A549 (cell line): ENCODE measurements around the gene CEBPZ. TPM values are rescaled to one million over a fixed set of nuclear protein-coding genes. Genes with fewer than 3 reads are reported as not detected.

Experiments
- ATAC-seq, 2 experiments: fragments of 200-7000 bp in 1 of 2; fragments of >200 bp in 1 of 2; cut with Nextera tagmentation in 1 of 2; cut with Tn5 transposase in 1 of 2; 3 replicates each; pipeline versions ENCODE4 v1.8.0 to v1.9.1; 2018 to 2020; ENCODE audit warnings: mild to moderate bottlenecking in 1 of 2, moderate library complexity in 1 of 2
- CTCF ChIA-PET: fragments of 300-600 bp; sonication (Branson Sonifier 250); formaldehyde crosslinking; extraction: SDS; loops from one replicate; lab custom pipeline; 2021; ENCODE audit warnings: antibody characterized with exemption, inconsistent platforms; lab: Yijun Ruan, JAX
- POLR2A ChIA-PET: fragments of 350-600 bp; formaldehyde crosslinking; extraction: SDS; loops from one replicate; lab custom pipeline; 2021; ENCODE audit warnings: antibody characterized with exemption, inconsistent platforms; lab: Yijun Ruan, JAX
- DNase-seq, 2 experiments: peaks; one replicate each; pipeline versions ENCODE4 v3.0.0 to v3.0.0-alpha.2; 2011 to 2016; ENCODE audit warnings: low read depth in 1 of 2, low spot score in 1 of 2
- FAIRE-seq: peaks from 2 replicates; lab custom pipeline; 2011; peaks lifted over from hg19 to GRCh38; lab: Jason Lieb, UNC
- H3K27ac ChIP-seq, 2 experiments: fragments of >200 bp; sonication (Bioruptor Twin); formaldehyde crosslinking; 3 replicates each; pipeline ENCODE4 v1.5.1; 2016 to 2017
- H3K4me1 ChIP-seq: fragments of >200 bp; sonication (Bioruptor Twin); formaldehyde crosslinking; 3 replicates; pipeline ENCODE4 v1.6.1; 2016
- H3K4me2 ChIP-seq: fragments of >200 bp; sonication (Bioruptor Twin); formaldehyde crosslinking; 3 replicates; pipeline ENCODE4 v1.6.1; 2016
- H3K4me3 ChIP-seq: fragments of >200 bp; sonication (Bioruptor Twin); formaldehyde crosslinking; 3 replicates; pipeline ENCODE4 v1.5.1; 2016
- H3K9me3 ChIP-seq: fragments of >200 bp; sonication (Bioruptor Twin); formaldehyde crosslinking; 3 replicates; pipeline ENCODE4 v1.6.1; 2016
- ATOH8 ChIP-seq: fragments of 250-450 bp; sonication (Bioruptor Pico); IDR thresholded peaks from 2 replicates; pipeline ENCODE4 v1.5.0; 2020; ENCODE audit warnings: low read depth, mild to moderate bottlenecking, moderate library complexity
- BCL3 ChIP-seq: fragments of >200 bp; sonication (Bioruptor Twin); formaldehyde crosslinking; IDR thresholded peaks from 3 replicates; pipeline ENCODE4 v1.6.1; 2016
- CEBPB ChIP-seq, 2 experiments: fragments of >200 bp in 1 of 2; sonication (Bioruptor Twin) in 1 of 2; formaldehyde crosslinking in 1 of 2; IDR thresholded peaks; 2 replicates each; pipeline ENCODE4 v1.6.1; 2012 to 2016
- CTCF ChIP-seq: fragments of >200 bp; sonication (Bioruptor Twin); formaldehyde crosslinking; IDR thresholded peaks from 3 replicates; pipeline ENCODE4 v1.5.1; 2016
- HDAC2 ChIP-seq: fragments of 200-600 bp; sonication (generic); IDR thresholded peaks from 2 replicates; pipeline ENCODE4 v1.6.1; 2016
- HES2 ChIP-seq: fragments of >200 bp; sonication (Bioruptor Twin); formaldehyde crosslinking; IDR thresholded peaks from 2 replicates; pipeline ENCODE4 v1.6.1; 2016
- JUN ChIP-seq, 2 experiments: fragments of >200 bp; sonication (Bioruptor Twin); formaldehyde crosslinking; IDR thresholded peaks; 2 replicates in 1 of 2; 3 replicates in 1 of 2; pipeline ENCODE4 v1.6.1; 2016 to 2017
- MYC ChIP-seq: IDR thresholded peaks from 2 replicates; pipeline ENCODE4 v1.6.1; 2012; ENCODE audit warnings: mild to moderate bottlenecking, inconsistent platforms, low read length, improper control_type of control experiment, borderline replicate concordance
- NPAS2 ChIP-seq: fragments of 250-450 bp; sonication (Bioruptor Pico); IDR thresholded peaks from 2 replicates; pipeline ENCODE4 v1.8.0; 2022; ENCODE audit warnings: mild to moderate bottlenecking, moderate library complexity, borderline replicate concordance
- PHF8 ChIP-seq: fragments of 200-600 bp; sonication (generic); IDR thresholded peaks from 2 replicates; pipeline ENCODE4 v1.6.1; 2016; ENCODE audit warnings: low read depth, mild to moderate bottlenecking, antibody characterized with exemption, moderate library complexity, borderline replicate concordance
- RAD21 ChIP-seq, 2 experiments: fragments of >200 bp in 1 of 2; sonication (Bioruptor Twin) in 1 of 2; formaldehyde crosslinking in 1 of 2; IDR thresholded peaks in 1 of 2; conservative IDR thresholded peaks in 1 of 2; 2 replicates in 1 of 2; 3 replicates in 1 of 2; pipeline ENCODE4 v1.6.1; 2012 to 2018; ENCODE audit warnings: inconsistent platforms in 1 of 2
- RCOR1 ChIP-seq: fragments of 150-350 bp; IDR thresholded peaks from 2 replicates; pipeline ENCODE4 v1.6.1; 2014; ENCODE audit warnings: antibody characterized with exemption, low read length, low read depth
- SMC3 ChIP-seq: fragments of >200 bp; sonication (Bioruptor Twin); formaldehyde crosslinking; IDR thresholded peaks from 3 replicates; pipeline ENCODE4 v1.6.1; 2018; ENCODE audit warnings: inconsistent platforms
- SREBF2 ChIP-seq: fragments of 450-650 bp; IDR thresholded peaks from 2 replicates; pipeline ENCODE4 v1.6.1; 2014; ENCODE audit warnings: mild to moderate bottlenecking, moderate library complexity
- TFCP2L1 ChIP-seq: fragments of 250-450 bp; sonication (Bioruptor Pico); IDR thresholded peaks from 2 replicates; pipeline ENCODE4 v1.5.0; 2021; ENCODE audit warnings: mild to moderate bottlenecking
- USF2 ChIP-seq: fragments of 450-650 bp; IDR thresholded peaks from 2 replicates; pipeline ENCODE4 v1.6.1; 2014; ENCODE audit warnings: antibody characterized with exemption
- ZSCAN20 ChIP-seq: fragments of 250-450 bp; sonication (Bioruptor Pico); IDR thresholded peaks from 2 replicates; pipeline ENCODE4 v1.8.0; 2022; ENCODE audit warnings: mild to moderate bottlenecking, moderate library complexity
- WGBS: methylation state at CpG from one replicate; pipeline ENCODE4 v1.1.6; 2017; ENCODE audit errors: missing lambda C conversion rate; 5-methylcytosine and 5-hydroxymethylcytosine counted together
- polyA plus RNA-seq, 4 experiments: library from polyadenylated mRNA; depleted of rRNA in 3 of 4; stranded (reverse); fragments of >200 nt; fragmentation: RNase III in 1 of 4; extraction: RNeasy Plus Mini Kit Qiagen cat#74134 plus additional on column Dnase treatment in 1 of 4; gene quantifications; 2 replicates in 3 of 4; 3 replicates in 1 of 4; pipeline ENCODE4 v1.2.3, GENCODE V29; 2011 to 2017

The CEBPZ gene
- polyA plus RNA-seq, 2 of the 4 experiments (the other 2 are of a cell fraction): 70.9 to 71.5 TPM

- Histone ChIP-seq H3K4me3 (no peak overlapping the region), H3K4me1 (peaks cover 10% of the 10 kb centered on the region; the same call in 1 of the 3 replicates), H3K27ac (peak overlapping the region; percentile 44 to 75), H3K9me3 (peaks cover 31% of the 10 kb centered on the region), H3K4me2 (peak overlapping the region; percentile 41)
- FAIRE-seq: peak; percentile 59
- ChIA-PET POLR2A (no interaction called here), CTCF (interaction anchor here (0.6 to 4.4 kb wide), 32 partner anchors 8 to 717 kb away, joined by 3 to 25 read pairs (median 4); partner anchors contain the start of genes EIF2AK2 and SULT6B1)
- 45% methylated on average over 17 of the region's 17 CpGs for WGBS
- DNase-seq: peak; percentile 60 to 78
- TF ChIP-seq CEBPB (IDR thresholded peaks at IDR 0.05) (peak; percentile 88 to 92), SMC3 (peak; percentile 58), RAD21 (conservative IDR thresholded peaks at IDR 0.05 in 1 of 2, IDR thresholded peaks at IDR 0.05 in 1 of 2) (peak; percentile 72 to 83), MYC (no peak), CTCF (peak; percentile 81), JUN (IDR thresholded peaks at IDR 0.05) (peak in 1 of 2 experiments; percentile 30; a peak in 1 of 5 replicates), PHF8 (no peak)
- ATAC-seq: peak; percentile 89 to 97
Observed at GRCh38 chr2:37168217-37168981, 63.0 kb downstream of the CEBPZ start.

GRCh38 chr2:37167636-37168180 is 63.7 kb downstream of the CEBPZ start:
- 74% methylated on average over 3 of the region's 3 CpGs for WGBS
- ChIA-PET CTCF (interaction anchor here (0.6 to 4.4 kb wide), 21 partner anchors 9 to 1089 kb away, joined by 3 to 25 read pairs (median 4); partner anchors contain the start of genes EIF2AK2 and SULT6B1), POLR2A (interaction anchor here (0.8 kb wide), 1 partner anchor 9 kb away, joined by 3 read pairs; no protein-coding TSS in a partner anchor)
- Histone ChIP-seq H3K9me3 (peaks cover 36% of the 10 kb centered on the region), H3K27ac (peak overlapping the region; percentile 44 to 75), H3K4me2 (peak overlapping the region; percentile 41), H3K4me1 (peaks cover 10% of the 10 kb centered on the region; the same call in 1 of the 3 replicates), H3K4me3 (no peak overlapping the region)
- FAIRE-seq (no peak), DNase-seq (peak; percentile 42 to 54), ATAC-seq (peak in 1 of 2 experiments; percentile 59; a peak in 3 of 6 replicates)
- no peak for TF ChIP-seq RCOR1
- no peak for TF ChIP-seq NPAS2 (CRISPR knock-in tag)
- TF ChIP-seq TFCP2L1: no peak
- no peak for TF ChIP-seq HES2
- no peak for TF ChIP-seq HDAC2
- TF ChIP-seq USF2: no peak
- no peak for TF ChIP-seq ATOH8
- no peak for TF ChIP-seq JUN (IDR thresholded peaks at IDR 0.05)
- TF ChIP-seq SREBF2: no peak
- no peak for TF ChIP-seq ZSCAN20 (CRISPR knock-in tag)
- no peak for TF ChIP-seq BCL3
- TF ChIP-seq PHF8: no peak
